Muscle of leg (tissue), 11 donors: ENCODE data around the gene THRSP. TPM values are rescaled to one million over a fixed set of nuclear protein-coding genes. Genes with fewer than 3 reads are reported as not detected.
"Not testable (repeated sequence)": the region's sequence is repeated elsewhere in the genome, so short reads cannot be mapped to it uniquely, and the experiment has no call there.

Source experiments
- DNase-seq: peaks from one replicate; pipeline ENCODE4 v3.0.0; 2013
- H3K27ac ChIP-seq: one replicate; pipeline ENCODE4 v1.5.1; 2013; ENCODE audit warnings: mild to moderate bottlenecking, low read length, control low read depth
- H3K27me3 ChIP-seq: one replicate; pipeline ENCODE4 v1.6.1; 2013; ENCODE audit warnings: low read length; ENCODE audit not compliant: control insufficient read depth, insufficient read depth
- H3K36me3 ChIP-seq: one replicate; pipeline ENCODE4 v1.6.1; 2013; ENCODE audit warnings: low read length; ENCODE audit not compliant: control insufficient read depth, insufficient read depth
- H3K4me1 ChIP-seq: one replicate; pipeline ENCODE4 v1.6.1; 2013; ENCODE audit warnings: low read length; ENCODE audit not compliant: control insufficient read depth, insufficient read depth
- H3K4me3 ChIP-seq: one replicate; pipeline ENCODE4 v1.5.1; 2013; ENCODE audit warnings: low read length, control low read depth
- H3K9me3 ChIP-seq: replicated peaks from 2 replicates; pipeline ENCODE4 v1.6.1; 2013; ENCODE audit warnings: low read depth, low read length; ENCODE audit not compliant: control insufficient read depth
- WGBS: methylation state at CpG from one replicate; pipeline ENCODE4 v1.1.5; 2013; ENCODE audit warnings: missing lambda C conversion rate; ENCODE audit not compliant: insufficient coverage; 5-methylcytosine and 5-hydroxymethylcytosine counted together
- polyA plus RNA-seq, 8 donors: library from polyadenylated mRNA; unstranded; fragments of 120-200 nt; gene quantifications; one replicate each; pipeline versions ENCODE4 v1.2.1 to v1.2.3, GENCODE V29; 2013; ENCODE audit warnings: inconsistent platforms in 1 of 8, low replicate concordance in 1 of 8; ENCODE audit not compliant: insufficient read length in 8 of 8, insufficient read depth in 1 of 8
- total RNA-seq: library from RNA; stranded (reverse); fragments of 120-200 nt; gene quantifications from one replicate; pipeline ENCODE4 v1.2.4, GENCODE V29; 2013

THRSP gene
- total and polyA plus RNA-seq, 9 donors, result 0.13 to 1.3 (median 0.20) TPM; not detected in 1

- peaks cover 20% of the 10 kb centered on the region for H3K4me1 ChIP-seq
- peak overlapping the region; percentile 98 for H3K4me3 ChIP-seq
- peak overlapping the region; percentile 90 for H3K27ac ChIP-seq
- no peak for DNase-seq
- WGBS, result 40% methylated on average over 10 of the region's 21 CpGs
- H3K27me3 ChIP-seq, result no peaks in the 10 kb centered on the region
- peaks cover 4% of the 10 kb centered on the region for H3K36me3 ChIP-seq
- no peaks in the 10 kb centered on the region for H3K9me3 ChIP-seq
Observed at GRCh38 chr11:78078218-78079167, 14.8 kb downstream of the THRSP start.

DNA sequence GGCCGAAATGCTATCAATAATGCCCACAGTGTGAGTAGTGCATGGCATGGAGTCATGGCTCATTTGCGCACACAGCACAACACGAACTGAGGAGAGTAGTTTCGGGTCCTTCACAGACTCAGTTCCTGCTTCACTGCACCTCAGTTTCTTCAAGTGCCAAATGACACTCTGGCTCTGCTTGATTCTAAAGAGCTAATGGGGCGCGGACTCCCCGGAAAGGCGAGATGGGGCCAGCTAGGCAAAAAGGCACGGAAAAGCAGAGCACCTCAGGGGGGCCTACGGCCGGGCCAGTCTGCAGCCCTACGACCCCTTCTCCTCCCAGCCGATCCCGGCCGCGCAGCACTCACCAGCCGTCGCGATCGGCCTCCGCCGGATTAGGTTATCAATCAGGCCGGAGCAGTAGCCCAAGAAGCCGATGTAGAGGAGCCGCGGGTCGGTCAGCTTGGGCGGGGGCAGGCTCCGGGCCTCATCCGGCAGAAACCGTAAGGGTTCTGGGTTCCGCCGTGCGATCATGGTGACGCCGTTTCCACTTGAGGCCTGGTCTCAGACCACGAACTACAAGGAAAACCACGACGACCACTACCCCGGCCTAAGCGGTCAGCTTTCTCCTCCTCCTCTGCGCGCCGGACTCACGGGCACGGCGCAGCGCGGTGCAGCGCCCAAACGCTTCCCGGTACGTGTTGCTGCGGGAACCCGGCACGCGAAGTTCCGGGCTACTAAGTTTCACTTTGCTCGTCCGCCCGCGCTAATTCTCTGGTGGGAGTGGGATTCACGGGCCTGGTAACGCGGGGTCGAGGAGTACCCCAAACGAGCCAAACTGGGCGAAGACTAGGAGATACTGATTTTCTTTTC, 15.8 kb downstream of the THRSP start, which contains the start of gene NDUFC2:
TSS of gene NDUFC2 (minus strand) at position 631 of the 852 bp plus-strand sequence. CDS start at position 513, 118 bp downstream.
- H3K27me3 ChIP-seq, result no peaks in the 10 kb centered on the region
- H3K27ac ChIP-seq, result peak within 1 kb of the TSS; percentile 90
- H3K9me3 ChIP-seq, result no peaks in the 10 kb centered on the region
- peak; percentile 93 for DNase-seq
- H3K36me3 ChIP-seq, result peaks cover 4% of the 10 kb centered on the region
- peaks cover 20% of the 10 kb centered on the region for H3K4me1 ChIP-seq
- peak within 1 kb of the TSS; percentile 98 for H3K4me3 ChIP-seq
- WGBS, result under 1% methylated on average over 57 of the region's 68 CpGs

- DNase-seq, result no peak
- 76% methylated on average over 13 of the region's 23 CpGs for WGBS
Observed at GRCh38 chr11:78080084-78080817, 16.6 kb downstream of the THRSP start.

GRCh38 chr11:78080818-78081495, 17.3 kb downstream of the THRSP start:
- H3K4me3 ChIP-seq, result no peak overlapping the region
- no peaks in the 10 kb centered on the region for H3K27me3 ChIP-seq
- H3K36me3 ChIP-seq, result peaks cover 4% of the 10 kb centered on the region
- H3K4me1 ChIP-seq, result peaks cover 20% of the 10 kb centered on the region
- WGBS, result 85% methylated on average over 11 of the region's 11 CpGs
- H3K9me3 ChIP-seq, result no peaks in the 10 kb centered on the region
- no peak for DNase-seq
- no peak overlapping the region for H3K27ac ChIP-seq

More at GRCh38 chr11:78080084-78080817, 16.6 kb downstream of the THRSP start:
- Histone ChIP-seq H3K27ac (peak overlapping the region; percentile 90), H3K4me1 (peaks cover 20% of the 10 kb centered on the region), H3K9me3 (no peaks in the 10 kb centered on the region), H3K36me3 (peaks cover 4% of the 10 kb centered on the region), H3K27me3 (no peaks in the 10 kb centered on the region), H3K4me3 (peak overlapping the region; percentile 98)

DNA sequence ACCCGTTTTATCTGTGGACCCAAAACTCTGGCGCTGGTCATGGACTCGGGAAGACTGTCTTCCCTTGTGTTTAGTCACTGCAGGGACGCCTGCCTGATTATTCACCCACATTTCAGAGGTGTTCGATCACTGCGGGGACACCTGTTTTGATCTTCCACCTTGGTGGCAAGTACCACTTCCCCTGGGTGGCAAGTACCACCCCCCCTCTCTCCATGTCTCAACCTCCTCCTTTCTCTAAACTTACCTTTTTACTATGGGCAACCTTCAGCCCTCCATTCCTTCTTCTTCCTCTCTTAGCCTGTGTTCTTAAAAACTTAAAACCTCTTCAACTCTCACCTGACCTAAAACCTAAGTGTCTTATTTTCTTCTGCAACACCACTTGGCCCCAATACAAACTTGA, 17.9 kb downstream of the THRSP start:
- no peak for DNase-seq
- H3K9me3 ChIP-seq, result no peaks in the 10 kb centered on the region
- H3K4me1 ChIP-seq, result peaks cover 20% of the 10 kb centered on the region
- 87% methylated on average over 6 of the region's 6 CpGs for WGBS
- peaks cover 4% of the 10 kb centered on the region for H3K36me3 ChIP-seq
- H3K27me3 ChIP-seq, result no peaks in the 10 kb centered on the region
- no peak overlapping the region for H3K4me3 ChIP-seq
- H3K27ac ChIP-seq, result no peak overlapping the region

- Histone ChIP-seq H3K27me3 (no peaks in the 10 kb centered on the region), H3K27ac (no peak overlapping the region), H3K36me3 (peaks cover 4% of the 10 kb centered on the region), H3K9me3 (no peaks in the 10 kb centered on the region), H3K4me3 (no peak overlapping the region), H3K4me1 (peaks cover 17% of the 10 kb centered on the region)
- no peak for DNase-seq
- WGBS, result 81% methylated on average over 8 of the region's 8 CpGs
Observed at GRCh38 chr11:78082146-78082545, 18.5 kb downstream of the THRSP start.

- H3K4me1 ChIP-seq, result peaks cover 13% of the 10 kb centered on the region
- WGBS, result 74% methylated on average over 3 of the region's 4 CpGs
- H3K36me3 ChIP-seq, result no peaks in the 10 kb centered on the region
- no peaks in the 10 kb centered on the region for H3K9me3 ChIP-seq
- no peaks in the 10 kb centered on the region for H3K27me3 ChIP-seq
- H3K4me3 ChIP-seq, result no peak overlapping the region
- no peak for DNase-seq
- H3K27ac ChIP-seq, result no peak overlapping the region
Observed at GRCh38 chr11:78083021-78083420, 19.4 kb downstream of the THRSP start.

GRCh38 chr11:78084506-78084905, 20.8 kb downstream of the THRSP start:
- H3K4me1 ChIP-seq, H3K27me3 ChIP-seq, DNase-seq, H3K27ac ChIP-seq, H3K36me3 ChIP-seq, H3K4me3 ChIP-seq, H3K9me3 ChIP-seq: not testable (repeated sequence)
- 94% methylated on average over 8 of the region's 8 CpGs for WGBS

GRCh38 chr11:78085972-78086371, 22.3 kb downstream of the THRSP start:
- Histone ChIP-seq H3K4me1 (no peaks in the 10 kb centered on the region), H3K4me3 (no peak overlapping the region), H3K9me3 (no peaks in the 10 kb centered on the region), H3K27me3 (no peaks in the 10 kb centered on the region), H3K27ac (no peak overlapping the region), H3K36me3 (no peaks in the 10 kb centered on the region)
- WGBS, result no CpG with 5 or more reads among the region's 3 CpGs
- no peak for DNase-seq
